Omental fat pad (tissue), 4 donors: Measurements from ENCODE around the gene MYOZ2. TPM values are rescaled to one million over a fixed set of nuclear protein-coding genes. Genes with fewer than 3 reads are reported as not detected.
A peak's percentile ranks its signal among the peaks of the same experiment; 100 is the strongest.

Source experiments
- ATAC-seq: fragments of 150-250 bp; one replicate; pipeline ENCODE4 v1.9.1; 2016; ENCODE audit warnings: mild to moderate bottlenecking, moderate library complexity; ENCODE audit not compliant: low FRiP score
- DNase-seq: peaks from one replicate; pipeline ENCODE4 v3.0.0-alpha.2; 2019; ENCODE audit warnings: low spot score
- CTCF ChIP-seq, 3 donors: fragments of 450-650 bp; IDR thresholded peaks; one replicate each; pipeline ENCODE4 v1.5.1; 2016 to 2017; ENCODE audit warnings: antibody characterized with exemption in 3 of 3, mild to moderate bottlenecking in 3 of 3, moderate library complexity in 2 of 3
- total RNA-seq, 4 donors: library from RNA; depleted of rRNA; stranded (reverse); fragments of >200 nt; gene quantifications; one replicate each; pipeline ENCODE4 v1.1.0, GENCODE V29; 2016

The MYOZ2 gene
- total RNA-seq, 4 donors from 2014 or later = 0.37 TPM; not detected in 3

- TF ChIP-seq CTCF (IDR thresholded peaks at IDR 0.05) = no peak
- ATAC-seq = peak; percentile 72
- DNase-seq = no peak
These were observed 36.3 kb upstream of the MYOZ2 start for GRCh38 chr4:119099227-119099810.

- no peak for ATAC-seq
- TF ChIP-seq CTCF (IDR thresholded peaks at IDR 0.05) = no peak
- no peak for DNase-seq
These were observed 35.0 kb upstream of the MYOZ2 start for GRCh38 chr4:119100655-119101054.

- no peak for TF ChIP-seq CTCF (IDR thresholded peaks at IDR 0.05)
These were observed 32.4 kb upstream of the MYOZ2 start for GRCh38 chr4:119103263-119103662.

GRCh38 chr4:119104644-119105273 lies 30.9 kb upstream of the MYOZ2 start:
- TF ChIP-seq CTCF (IDR thresholded peaks at IDR 0.05) = no peak

More at GRCh38 chr4:119103263-119103662, 32.4 kb upstream of the MYOZ2 start:
- no peak for DNase-seq
- peak; percentile 81 for ATAC-seq

GRCh38 chr4:119105605-119106004 lies 30.0 kb upstream of the MYOZ2 start:
- TF ChIP-seq CTCF (IDR thresholded peaks at IDR 0.05) = no peak
- ATAC-seq (no peak), DNase-seq (no peak)

More at GRCh38 chr4:119104644-119105273, 30.9 kb upstream of the MYOZ2 start:
- DNase-seq (no peak), ATAC-seq (no peak)

GRCh38 chr4:119106036-119107000 lies 29.3 kb upstream of the MYOZ2 start:
- ATAC-seq (no peak), DNase-seq (no peak)
- no peak for TF ChIP-seq CTCF (IDR thresholded peaks at IDR 0.05)
